Endothelial cell (in vitro differentiated cells): Measurements from ENCODE around the gene PRDM2. TPM values are rescaled to one million over a fixed set of nuclear protein-coding genes. Genes with fewer than 3 reads are reported as not detected.

Source experiments
- DNase-seq: peaks from one replicate; pipeline ENCODE4 v3.0.0; 2021; ENCODE audit warnings: low spot score
- H3K27ac Mint-ChIP-seq: one replicate; pipeline ENCODE4 v1.8.0; 2021; ENCODE audit warnings: mixed read lengths, inconsistent platforms; ENCODE audit not compliant: unreplicated experiment
- H3K27me3 Mint-ChIP-seq: one replicate; pipeline ENCODE4 v1.8.0; 2021; ENCODE audit warnings: mild to moderate bottlenecking, moderate library complexity, mixed read lengths, inconsistent platforms; ENCODE audit not compliant: unreplicated experiment
- H3K36me3 Mint-ChIP-seq: one replicate; pipeline ENCODE4 v1.8.0; 2021; ENCODE audit warnings: mild to moderate bottlenecking, low read depth, mixed read lengths, inconsistent platforms; ENCODE audit not compliant: unreplicated experiment
- H3K4me1 Mint-ChIP-seq: one replicate; pipeline ENCODE4 v1.8.0; 2021; ENCODE audit warnings: mild to moderate bottlenecking, mixed read lengths, inconsistent platforms; ENCODE audit not compliant: unreplicated experiment
- H3K4me3 Mint-ChIP-seq: one replicate; pipeline ENCODE4 v1.8.0; 2021; ENCODE audit warnings: mild to moderate bottlenecking, mixed read lengths, inconsistent platforms; ENCODE audit not compliant: unreplicated experiment
- H3K9me3 Mint-ChIP-seq: one replicate; pipeline ENCODE4 v1.8.0; 2021; ENCODE audit warnings: mixed read lengths, inconsistent platforms; ENCODE audit not compliant: unreplicated experiment
- CTCF ChIP-seq: fragments of 200-600 bp; sonication (generic); IDR thresholded peaks from one replicate; pipeline ENCODE4 v1.5.0; 2021; ENCODE audit warnings: antibody characterized with exemption; ENCODE audit not compliant: unreplicated experiment
- total RNA-seq: library from RNA; stranded (reverse); fragmentation: NEBNext Ultra II Directional; extraction: Animal tissue kit (Norgen Biotek cat#: 25700); gene quantifications from one replicate; pipeline ENCODE4 v1.2.1, GENCODE V29; 2021; ENCODE audit not compliant: unreplicated experiment

The PRDM2 gene
- total RNA-seq, 1 donor from 2014 or later, result 49.7 TPM

GRCh38 chr1:13703558-13704490 lies 3.8 kb downstream of the PRDM2 start:
- Mint-ChIP-seq H3K4me1 (peaks cover 6% of the 10 kb centered on the region), H3K27me3 (peaks cover 6% of the 10 kb centered on the region), H3K36me3 (peaks cover 8% of the 10 kb centered on the region), H3K9me3 (no peaks in the 10 kb centered on the region), H3K4me3 (no peak overlapping the region), H3K27ac (no peak overlapping the region)
- no peak for DNase-seq
- TF ChIP-seq CTCF, result no peak

- Mint-ChIP-seq H3K27ac (no peak overlapping the region), H3K4me1 (peaks cover 1% of the 10 kb centered on the region), H3K4me3 (no peak overlapping the region), H3K9me3 (no peaks in the 10 kb centered on the region), H3K36me3 (no peaks in the 10 kb centered on the region), H3K27me3 (no peaks in the 10 kb centered on the region)
- no peak for DNase-seq
- TF ChIP-seq CTCF, result no peak
These were observed 6.1 kb downstream of the PRDM2 start for GRCh38 chr1:13706046-13706445.

DNA sequence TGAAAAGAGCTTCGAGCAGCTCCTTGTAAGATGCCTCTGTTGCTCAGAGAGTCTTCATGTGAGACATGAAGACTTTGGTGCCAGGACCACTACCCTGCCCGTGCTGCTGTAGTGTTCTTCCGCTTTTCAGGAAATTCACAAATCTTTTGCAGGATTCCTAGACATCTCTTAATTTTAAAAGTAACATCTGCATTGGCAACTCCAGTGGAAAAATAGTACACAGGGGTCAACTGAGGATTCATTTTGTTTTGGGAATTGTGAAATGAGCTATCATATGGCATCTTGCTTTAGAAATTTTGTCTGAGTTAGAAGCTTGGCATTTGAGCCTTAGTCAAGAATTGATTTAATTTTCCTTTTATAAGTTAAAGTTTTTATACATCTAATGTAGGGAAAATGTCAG lies 7.2 kb downstream of the PRDM2 start:
- Mint-ChIP-seq H3K4me3 (no peak overlapping the region), H3K4me1 (no peaks in the 10 kb centered on the region), H3K27me3 (no peaks in the 10 kb centered on the region), H3K9me3 (no peaks in the 10 kb centered on the region), H3K27ac (no peak overlapping the region), H3K36me3 (no peaks in the 10 kb centered on the region)
- TF ChIP-seq CTCF, result no peak
- no peak for DNase-seq

DNA sequence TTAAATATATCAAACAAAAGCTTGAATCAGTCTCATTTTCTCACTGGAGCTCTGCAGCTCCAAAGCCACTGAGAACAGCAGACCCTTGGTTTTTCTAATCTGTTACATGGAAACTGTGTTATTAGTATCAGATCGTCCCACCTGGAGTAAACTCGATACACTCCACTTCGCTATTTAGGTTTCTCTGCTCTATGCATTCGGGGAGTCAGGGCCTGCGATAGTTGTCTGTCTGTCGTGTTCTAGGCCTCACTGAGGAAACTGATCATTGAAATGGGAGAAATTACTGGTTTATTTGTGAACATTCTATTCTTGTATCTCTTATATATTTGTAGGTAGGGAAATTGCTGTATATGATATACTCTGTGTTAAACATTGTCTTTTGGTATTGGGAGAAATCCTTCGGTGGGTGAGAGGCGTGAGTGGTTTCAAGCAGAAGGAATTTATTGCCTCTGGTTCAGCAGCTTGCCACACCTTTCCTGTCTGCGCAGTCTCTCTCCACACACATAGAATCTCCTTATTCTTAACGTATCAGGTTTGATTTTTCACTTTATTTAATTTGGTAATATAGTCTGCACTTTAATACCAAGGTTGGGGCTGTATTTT lies 8.5 kb downstream of the PRDM2 start:
- H3K36me3 Mint-ChIP-seq, result no peaks in the 10 kb centered on the region
- H3K4me1 Mint-ChIP-seq, result no peaks in the 10 kb centered on the region
- H3K4me3 Mint-ChIP-seq, result no peak overlapping the region
- H3K27ac Mint-ChIP-seq, result no peak overlapping the region
- no peaks in the 10 kb centered on the region for H3K9me3 Mint-ChIP-seq
- no peak for TF ChIP-seq CTCF
- no peaks in the 10 kb centered on the region for H3K27me3 Mint-ChIP-seq
- no peak for DNase-seq

GRCh38 chr1:13710086-13710485 lies 10.1 kb downstream of the PRDM2 start:
- H3K27ac Mint-ChIP-seq, result no peak overlapping the region
- no peaks in the 10 kb centered on the region for H3K9me3 Mint-ChIP-seq
- H3K27me3 Mint-ChIP-seq, result no peaks in the 10 kb centered on the region
- DNase-seq, result no peak
- no peaks in the 10 kb centered on the region for H3K4me1 Mint-ChIP-seq
- no peaks in the 10 kb centered on the region for H3K36me3 Mint-ChIP-seq
- H3K4me3 Mint-ChIP-seq, result no peak overlapping the region
- no peak for TF ChIP-seq CTCF
